ENCODE measurements around the gene CRKL.

The CRKL gene

DNA sequence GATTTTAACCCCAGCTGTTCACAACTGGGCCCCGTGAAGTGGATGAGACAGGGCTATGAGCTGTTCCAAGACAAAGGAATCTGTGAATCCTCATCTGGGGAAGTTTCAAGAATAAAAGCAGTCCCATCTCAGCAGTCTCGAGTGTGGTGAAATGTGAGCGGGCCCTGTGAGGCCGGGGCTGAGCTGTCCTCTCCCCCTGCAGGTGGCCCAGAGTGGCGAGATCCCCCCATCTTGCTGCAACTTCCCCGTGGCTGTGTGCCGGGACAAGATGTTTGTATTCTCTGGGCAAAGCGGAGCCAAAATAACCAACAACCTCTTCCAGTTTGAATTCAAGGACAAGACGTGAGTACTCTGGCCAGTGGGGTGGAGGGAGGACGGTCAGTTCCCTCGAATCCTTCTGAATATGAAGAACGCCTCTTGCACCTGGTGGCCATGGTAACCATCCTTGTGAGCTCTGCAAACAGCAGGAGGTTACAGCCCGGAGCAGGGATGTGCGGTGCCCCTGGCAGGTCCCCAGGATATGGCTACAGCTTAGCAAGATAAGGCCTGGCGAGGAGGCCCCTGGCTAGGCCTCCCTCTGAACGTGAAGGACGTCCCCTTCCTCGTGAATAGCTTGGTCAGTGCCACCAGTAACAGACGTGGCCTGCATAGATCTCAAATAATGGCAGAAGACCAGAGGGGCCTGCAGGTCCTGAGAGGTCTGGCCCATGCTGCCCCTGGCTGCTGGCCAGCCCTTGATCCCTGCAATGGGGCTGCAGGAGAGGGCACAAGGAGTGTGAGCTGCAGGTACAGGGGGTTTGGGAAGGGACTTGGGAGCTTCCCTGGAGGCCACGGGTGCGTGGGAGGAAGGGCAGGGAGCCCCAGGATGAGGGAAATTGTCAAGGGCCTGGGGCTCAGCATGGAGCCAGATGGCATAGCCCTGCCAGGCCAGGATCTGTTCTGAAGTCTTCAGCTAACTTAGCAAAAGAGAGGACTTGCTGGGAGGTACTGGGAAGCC is 73.3 kb downstream of the CRKL start:
- no peak for TF ChIP-seq CEBPB (IDR thresholded peaks at IDR 0.05)
- no peak for TF ChIP-seq TEAD4 (IDR thresholded peaks at IDR 0.05)
- no peak for TF ChIP-seq TCF12 (IDR thresholded peaks at IDR 0.05; ENCODE audit: low read depth)
- no peak for TF ChIP-seq FOXM1 (IDR thresholded peaks at IDR 0.05; ENCODE audit: borderline replicate concordance, low read depth)
- TF ChIP-seq, protein P1, sequence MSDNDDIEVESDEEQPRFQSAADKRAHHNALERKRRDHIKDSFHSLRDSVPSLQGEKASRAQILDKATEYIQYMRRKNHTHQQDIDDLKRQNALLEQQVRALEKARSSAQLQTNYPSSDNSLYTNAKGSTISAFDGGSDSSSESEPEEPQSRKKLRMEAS (IDR thresholded peaks at IDR 0.05) = no peak
- TF ChIP-seq EGR1 (IDR thresholded peaks at IDR 0.05) = no peak
- TF ChIP-seq, protein P2, sequence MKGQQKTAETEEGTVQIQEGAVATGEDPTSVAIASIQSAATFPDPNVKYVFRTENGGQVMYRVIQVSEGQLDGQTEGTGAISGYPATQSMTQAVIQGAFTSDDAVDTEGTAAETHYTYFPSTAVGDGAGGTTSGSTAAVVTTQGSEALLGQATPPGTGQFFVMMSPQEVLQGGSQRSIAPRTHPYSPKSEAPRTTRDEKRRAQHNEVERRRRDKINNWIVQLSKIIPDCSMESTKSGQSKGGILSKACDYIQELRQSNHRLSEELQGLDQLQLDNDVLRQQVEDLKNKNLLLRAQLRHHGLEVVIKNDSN (IDR thresholded peaks at IDR 0.05) = no peak
- no peak for TF ChIP-seq TAF1 (IDR thresholded peaks at IDR 0.05; ENCODE audit: low read depth)
- TF ChIP-seq, protein P3, sequence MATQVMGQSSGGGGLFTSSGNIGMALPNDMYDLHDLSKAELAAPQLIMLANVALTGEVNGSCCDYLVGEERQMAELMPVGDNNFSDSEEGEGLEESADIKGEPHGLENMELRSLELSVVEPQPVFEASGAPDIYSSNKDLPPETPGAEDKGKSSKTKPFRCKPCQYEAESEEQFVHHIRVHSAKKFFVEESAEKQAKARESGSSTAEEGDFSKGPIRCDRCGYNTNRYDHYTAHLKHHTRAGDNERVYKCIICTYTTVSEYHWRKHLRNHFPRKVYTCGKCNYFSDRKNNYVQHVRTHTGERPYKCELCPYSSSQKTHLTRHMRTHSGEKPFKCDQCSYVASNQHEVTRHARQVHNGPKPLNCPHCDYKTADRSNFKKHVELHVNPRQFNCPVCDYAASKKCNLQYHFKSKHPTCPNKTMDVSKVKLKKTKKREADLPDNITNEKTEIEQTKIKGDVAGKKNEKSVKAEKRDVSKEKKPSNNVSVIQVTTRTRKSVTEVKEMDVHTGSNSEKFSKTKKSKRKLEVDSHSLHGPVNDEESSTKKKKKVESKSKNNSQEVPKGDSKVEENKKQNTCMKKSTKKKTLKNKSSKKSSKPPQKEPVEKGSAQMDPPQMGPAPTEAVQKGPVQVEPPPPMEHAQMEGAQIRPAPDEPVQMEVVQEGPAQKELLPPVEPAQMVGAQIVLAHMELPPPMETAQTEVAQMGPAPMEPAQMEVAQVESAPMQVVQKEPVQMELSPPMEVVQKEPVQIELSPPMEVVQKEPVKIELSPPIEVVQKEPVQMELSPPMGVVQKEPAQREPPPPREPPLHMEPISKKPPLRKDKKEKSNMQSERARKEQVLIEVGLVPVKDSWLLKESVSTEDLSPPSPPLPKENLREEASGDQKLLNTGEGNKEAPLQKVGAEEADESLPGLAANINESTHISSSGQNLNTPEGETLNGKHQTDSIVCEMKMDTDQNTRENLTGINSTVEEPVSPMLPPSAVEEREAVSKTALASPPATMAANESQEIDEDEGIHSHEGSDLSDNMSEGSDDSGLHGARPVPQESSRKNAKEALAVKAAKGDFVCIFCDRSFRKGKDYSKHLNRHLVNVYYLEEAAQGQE (IDR thresholded peaks at IDR 0.05; ENCODE audit: low read depth) = no peak
- no peak for TF ChIP-seq RAD21 (IDR thresholded peaks at IDR 0.05; ENCODE audit: low read depth)
- no peak for TF ChIP-seq YY1 (IDR thresholded peaks at IDR 0.05; ENCODE audit: low read depth)
- TF ChIP-seq EP300 (IDR thresholded peaks at IDR 0.05; ENCODE audit: borderline replicate concordance) = no peak
- TF ChIP-seq ZBTB7A (IDR thresholded peaks at IDR 0.05; ENCODE audit: low read depth) = no peak
- no peak for TF ChIP-seq NFIC (IDR thresholded peaks at IDR 0.05)
- no peak for TF ChIP-seq CREB1 (IDR thresholded peaks at IDR 0.05; ENCODE audit: low read depth)

DNA sequence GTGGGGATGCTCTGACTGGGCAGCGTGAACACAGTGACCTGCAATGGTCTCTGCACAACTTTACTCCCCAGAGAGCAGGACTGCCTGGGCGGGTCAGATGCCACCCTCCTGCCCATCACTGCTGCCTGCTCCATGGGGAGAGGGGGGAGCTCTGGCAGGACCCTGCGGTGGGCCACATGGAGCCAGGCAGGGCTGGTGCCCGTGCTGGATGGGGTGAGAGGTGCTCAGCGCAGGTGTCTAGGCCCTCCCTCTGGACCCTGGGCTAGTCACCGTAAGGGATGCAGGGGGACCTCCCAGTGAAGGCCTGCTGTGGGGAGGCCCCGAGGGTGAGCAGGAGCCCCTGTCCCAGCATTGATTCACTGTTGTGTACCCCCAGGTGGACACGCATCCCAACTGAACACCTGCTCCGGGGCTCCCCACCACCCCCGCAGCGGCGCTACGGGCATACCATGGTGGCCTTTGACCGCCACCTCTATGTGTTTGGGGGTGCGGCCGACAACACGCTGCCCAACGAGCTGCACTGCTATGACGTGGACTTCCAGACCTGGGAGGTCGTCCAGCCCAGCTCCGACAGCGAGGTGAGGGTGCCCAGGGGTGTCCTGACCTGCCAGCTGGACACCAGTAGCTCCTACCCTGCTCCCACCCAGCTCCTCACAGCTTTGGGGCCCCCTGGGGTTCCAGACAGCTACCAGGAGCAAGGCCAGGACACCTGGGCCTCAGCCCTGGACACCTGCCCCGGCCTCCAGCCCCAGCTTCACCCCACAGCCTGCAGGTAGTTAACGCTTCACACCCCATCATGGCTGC is 74.2 kb downstream of the CRKL start:
- no peak for TF ChIP-seq CREB1 (IDR thresholded peaks at IDR 0.05; ENCODE audit: low read depth)
- no peak for TF ChIP-seq YY1 (IDR thresholded peaks at IDR 0.05; ENCODE audit: low read depth)
- TF ChIP-seq RAD21 (IDR thresholded peaks at IDR 0.05; ENCODE audit: low read depth) = no peak
- no peak for TF ChIP-seq FOXM1 (IDR thresholded peaks at IDR 0.05; ENCODE audit: borderline replicate concordance, low read depth)
- no peak for TF ChIP-seq TAF1 (IDR thresholded peaks at IDR 0.05; ENCODE audit: low read depth)
- TF ChIP-seq TCF12 (IDR thresholded peaks at IDR 0.05; ENCODE audit: low read depth) = no peak
- TF ChIP-seq EP300 (IDR thresholded peaks at IDR 0.05; ENCODE audit: borderline replicate concordance) = no peak
- TF ChIP-seq, protein P1 (IDR thresholded peaks at IDR 0.05) = no peak
- no peak for TF ChIP-seq CEBPB (IDR thresholded peaks at IDR 0.05)
- TF ChIP-seq TEAD4 (IDR thresholded peaks at IDR 0.05) = no peak
- no peak for TF ChIP-seq EGR1 (IDR thresholded peaks at IDR 0.05)

DNA sequence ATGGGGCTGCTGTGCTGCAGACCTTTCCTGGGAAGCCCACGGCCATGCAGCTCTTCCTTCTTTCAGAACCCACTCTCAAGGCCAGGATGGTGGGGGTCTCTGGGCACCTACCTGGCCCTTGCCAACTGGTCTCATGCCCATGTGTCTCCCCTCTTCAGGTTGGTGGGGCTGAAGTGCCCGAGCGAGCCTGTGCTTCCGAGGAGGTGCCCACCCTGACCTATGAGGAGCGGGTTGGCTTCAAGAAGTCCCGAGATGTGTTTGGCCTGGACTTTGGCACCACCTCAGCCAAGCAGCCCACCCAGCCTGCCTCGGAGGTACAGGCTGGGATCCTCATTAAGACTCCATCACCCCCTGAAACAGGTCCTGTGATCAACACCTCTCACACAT is 74.8 kb downstream of the CRKL start:
- no peak for TF ChIP-seq CEBPB (IDR thresholded peaks at IDR 0.05)
- TF ChIP-seq TAF1 (IDR thresholded peaks at IDR 0.05; ENCODE audit: low read depth) = no peak
- no peak for TF ChIP-seq FOXM1 (IDR thresholded peaks at IDR 0.05; ENCODE audit: borderline replicate concordance, low read depth)
- no peak for TF ChIP-seq TEAD4 (IDR thresholded peaks at IDR 0.05)
- no peak for TF ChIP-seq EGR1 (IDR thresholded peaks at IDR 0.05)
- TF ChIP-seq CREB1 (IDR thresholded peaks at IDR 0.05; ENCODE audit: low read depth) = no peak
- TF ChIP-seq, protein P3 (IDR thresholded peaks at IDR 0.05; ENCODE audit: low read depth) = no peak
- no peak for TF ChIP-seq RAD21 (IDR thresholded peaks at IDR 0.05; ENCODE audit: low read depth)
- TF ChIP-seq TCF12 (IDR thresholded peaks at IDR 0.05; ENCODE audit: low read depth) = no peak
- TF ChIP-seq, protein P2 (IDR thresholded peaks at IDR 0.05) = no peak
- TF ChIP-seq, protein P1 (IDR thresholded peaks at IDR 0.05) = no peak
- no peak for TF ChIP-seq NFIC (IDR thresholded peaks at IDR 0.05)
- no peak for TF ChIP-seq ZBTB7A (IDR thresholded peaks at IDR 0.05; ENCODE audit: low read depth)
- TF ChIP-seq YY1 (IDR thresholded peaks at IDR 0.05; ENCODE audit: low read depth) = no peak

DNA sequence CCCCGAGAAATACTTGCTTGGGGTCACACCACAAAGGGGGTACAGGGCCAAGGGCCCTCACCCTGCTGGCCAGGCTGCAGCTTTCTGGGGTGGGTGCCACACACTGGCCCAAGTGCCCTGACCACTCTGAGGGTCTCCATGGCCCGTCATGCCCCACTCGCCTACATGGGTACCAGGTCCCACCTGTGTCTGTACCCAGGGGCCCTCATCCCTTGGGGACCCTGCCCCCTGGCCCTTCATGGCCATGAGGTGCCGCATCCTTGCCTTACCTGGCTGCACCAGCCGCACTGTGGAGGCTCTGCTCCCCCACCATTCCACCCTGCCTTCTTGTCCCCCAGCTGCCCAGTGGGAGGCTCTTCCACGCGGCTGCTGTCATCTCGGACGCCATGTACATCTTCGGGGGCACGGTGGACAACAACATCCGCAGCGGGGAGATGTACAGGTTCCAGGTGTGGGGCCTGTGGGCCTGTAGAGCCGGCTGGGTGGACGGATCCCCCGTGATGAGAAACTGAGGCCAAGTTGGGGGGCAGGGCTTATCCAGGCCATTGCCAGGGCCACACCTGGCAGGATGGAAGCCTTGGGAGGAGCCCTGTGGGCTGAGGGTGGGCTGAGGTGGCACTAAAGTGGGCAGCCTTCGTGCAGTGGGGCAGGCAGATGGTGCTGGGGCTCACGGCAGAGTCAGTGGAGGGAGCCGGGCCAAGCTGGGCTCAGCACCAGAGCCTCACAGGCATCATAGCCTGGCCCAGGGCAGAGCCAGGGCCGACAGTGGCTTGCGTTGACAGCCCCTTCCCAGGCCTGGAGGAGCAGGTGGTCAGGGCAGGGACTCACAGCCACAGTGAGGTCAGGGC is 75.5 kb downstream of the CRKL start:
- TF ChIP-seq RAD21 (IDR thresholded peaks at IDR 0.05; ENCODE audit: low read depth) = no peak
